SKM-1 treated with dmso at 0.1 percent for 144 hours (cell line): ENCODE results near the gene TBC1D1.
"Not testable (repeated sequence)": the region's sequence is repeated elsewhere in the genome, so short reads cannot be mapped to it uniquely, and the experiment has no call there.

Experiments
- DNase-seq: peaks from one replicate; lab custom pipeline; 2025; ENCODE audit not compliant: unreplicated experiment; lab: John Stamatoyannopoulos, UW

Gene TBC1D1

DNA sequence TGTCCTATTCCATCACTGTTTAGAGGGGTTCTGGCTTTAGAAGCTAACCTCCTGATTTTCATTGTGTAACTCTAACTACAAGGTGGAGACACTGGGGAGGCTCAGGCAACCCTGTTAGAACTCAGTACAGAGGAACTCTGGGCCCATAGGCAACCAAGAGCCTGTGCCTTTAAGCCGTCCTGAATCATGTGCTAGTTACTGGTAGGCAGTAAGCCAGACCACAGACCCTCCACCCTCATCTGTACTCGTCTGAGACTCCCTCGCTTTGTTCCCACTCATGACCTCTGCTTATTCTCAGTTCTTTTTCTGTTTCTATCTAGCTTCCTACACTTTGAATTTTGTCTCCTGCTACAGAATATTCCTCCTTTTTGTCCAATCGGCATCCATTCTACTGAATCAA, 31.4 kb downstream of the TBC1D1 start:
- DNase-seq: no peak

DNA sequence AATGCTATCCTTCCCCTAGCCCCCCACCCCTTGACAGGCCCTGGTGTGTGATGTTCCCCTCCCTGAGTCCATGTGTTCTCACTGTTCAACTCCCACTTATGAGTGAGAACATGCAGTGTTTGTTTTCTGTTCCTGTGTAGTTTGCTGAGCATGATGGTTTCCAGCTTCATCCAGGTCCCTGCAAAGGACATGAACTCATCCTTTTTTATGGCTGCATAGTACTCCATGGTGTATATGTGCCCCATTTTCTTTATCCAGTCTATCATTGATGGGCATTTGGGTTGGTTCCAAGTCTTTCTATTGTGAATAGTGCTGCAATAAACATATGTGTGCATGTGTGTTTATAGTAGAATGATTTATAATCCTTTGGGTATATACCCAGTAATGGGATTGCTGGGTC, 32.2 kb downstream of the TBC1D1 start:
- DNase-seq: not testable (repeated sequence)

DNA sequence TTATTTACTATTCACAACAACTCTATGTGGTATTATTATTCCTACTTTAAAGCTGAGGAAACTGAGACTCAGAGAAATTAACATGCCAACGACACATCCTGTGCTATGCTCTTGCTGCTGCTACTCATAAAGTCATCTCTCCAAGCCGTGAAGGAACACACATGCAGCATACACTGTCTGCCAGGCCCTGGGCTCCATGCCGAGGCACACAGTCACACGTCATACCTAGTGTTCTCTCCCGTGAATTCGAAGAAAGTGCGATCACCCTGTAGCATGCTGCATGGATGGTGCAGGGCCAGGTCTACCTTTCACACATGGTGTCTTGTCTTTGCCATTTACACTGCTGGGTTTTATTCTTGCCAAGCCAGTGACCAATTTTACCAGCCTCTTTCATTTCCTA, 34.1 kb downstream of the TBC1D1 start:
- DNase-seq: no peak

DNA sequence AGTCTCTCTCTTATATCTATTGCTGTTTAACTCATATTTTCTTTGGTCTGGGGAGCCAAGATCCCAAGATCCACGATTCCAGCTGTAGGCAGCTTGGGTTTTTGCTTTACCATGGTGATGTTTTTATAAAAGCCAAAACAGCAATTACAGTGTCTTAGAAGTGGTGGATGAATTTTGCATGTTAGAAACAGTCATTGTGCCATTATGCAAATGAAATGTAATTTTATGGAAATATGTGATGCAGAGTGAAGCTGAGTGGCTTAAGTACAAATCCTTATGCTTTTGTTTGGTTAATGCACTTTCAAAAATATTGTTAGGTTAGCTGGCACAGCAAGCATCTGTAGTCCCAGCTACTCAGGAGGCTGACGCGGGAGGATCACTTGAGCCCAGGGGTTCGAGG, 36.5 kb downstream of the TBC1D1 start:
- no peak for DNase-seq

DNA sequence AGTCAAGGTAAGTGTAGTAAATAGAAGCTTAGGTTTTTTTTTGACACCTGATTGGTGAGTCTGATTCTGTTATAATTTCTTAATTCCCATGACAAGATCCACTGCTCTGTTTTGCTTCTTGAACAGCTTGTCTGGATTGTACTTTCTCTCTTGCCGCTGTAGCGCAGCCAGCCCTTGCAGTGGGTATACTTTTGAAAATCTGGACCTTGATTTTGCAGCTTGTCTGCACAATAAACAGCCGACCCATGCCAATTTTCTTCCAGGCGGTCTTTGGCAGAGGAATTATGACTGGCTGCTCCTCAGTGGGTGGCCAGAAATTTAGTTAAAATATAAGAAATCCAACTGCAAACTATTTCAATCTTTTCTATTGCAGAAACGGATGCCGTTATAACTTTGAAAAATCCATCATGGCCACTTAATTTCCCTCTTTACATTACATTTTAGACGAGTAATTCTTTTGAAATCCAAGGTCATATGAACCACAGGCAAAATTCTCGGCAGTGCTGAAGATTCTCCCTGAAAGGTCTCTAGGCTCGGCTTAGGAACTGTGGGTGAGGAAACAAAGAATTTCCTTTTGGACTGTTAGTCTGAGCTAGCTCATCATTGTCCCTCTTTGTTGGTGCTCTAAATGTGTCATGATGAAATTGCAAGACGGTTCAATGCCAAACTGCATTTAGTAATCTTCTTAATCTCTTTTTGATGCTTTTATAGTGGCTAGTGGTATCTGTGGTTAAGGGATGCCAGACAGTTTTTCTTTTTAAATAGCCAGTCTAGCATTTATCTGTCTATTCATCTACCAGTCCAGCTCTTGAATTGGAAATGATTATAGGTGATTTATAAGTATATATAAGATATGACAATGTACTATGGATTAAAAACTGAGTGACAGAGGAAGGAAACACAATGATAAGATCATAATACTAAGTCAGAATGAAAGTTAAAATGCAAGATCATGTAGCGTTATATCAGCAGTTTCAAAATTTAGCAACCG, 37.8 kb downstream of the TBC1D1 start:
- DNase-seq: no peak

DNA sequence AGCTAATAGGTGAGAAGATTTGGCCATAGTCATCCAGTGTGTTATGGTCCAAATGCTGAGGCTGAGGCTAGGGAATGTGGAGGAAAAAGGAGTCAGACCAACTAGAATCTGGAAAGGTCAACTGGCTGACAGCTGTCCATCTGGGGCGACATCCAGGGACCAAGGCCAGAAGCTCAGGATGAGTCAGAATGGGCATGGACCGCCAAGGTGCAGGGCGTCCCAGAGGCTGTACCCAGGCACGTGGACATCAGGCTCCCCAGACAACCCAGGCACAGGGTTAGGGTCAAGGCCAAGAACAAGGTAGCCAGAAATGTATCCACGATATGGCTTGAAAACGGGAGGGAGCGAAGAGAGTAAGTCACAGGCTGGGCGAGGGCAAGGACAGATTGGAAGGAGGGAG, 43.2 kb downstream of the TBC1D1 start:
- no peak for DNase-seq

DNA sequence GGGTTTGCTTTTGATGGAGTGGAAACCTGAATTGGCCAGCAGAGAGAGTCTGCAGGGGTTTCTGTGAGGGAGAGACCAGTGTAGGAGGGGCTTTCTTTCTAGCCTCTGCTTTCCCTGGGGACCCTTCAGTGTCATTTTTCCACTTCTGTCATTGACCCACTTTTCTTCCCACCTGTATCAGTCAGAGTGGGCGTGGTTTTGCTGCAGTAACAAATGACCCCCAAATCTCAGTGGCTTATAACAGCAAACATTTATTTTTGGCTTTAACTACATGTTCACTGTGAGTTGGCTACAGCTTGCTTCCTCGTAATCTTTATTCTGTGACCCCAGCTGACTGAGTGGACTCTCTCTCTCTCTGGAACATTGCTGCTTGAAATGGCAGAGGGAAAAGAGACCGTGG, 43.7 kb downstream of the TBC1D1 start:
- DNase-seq: no peak

DNA sequence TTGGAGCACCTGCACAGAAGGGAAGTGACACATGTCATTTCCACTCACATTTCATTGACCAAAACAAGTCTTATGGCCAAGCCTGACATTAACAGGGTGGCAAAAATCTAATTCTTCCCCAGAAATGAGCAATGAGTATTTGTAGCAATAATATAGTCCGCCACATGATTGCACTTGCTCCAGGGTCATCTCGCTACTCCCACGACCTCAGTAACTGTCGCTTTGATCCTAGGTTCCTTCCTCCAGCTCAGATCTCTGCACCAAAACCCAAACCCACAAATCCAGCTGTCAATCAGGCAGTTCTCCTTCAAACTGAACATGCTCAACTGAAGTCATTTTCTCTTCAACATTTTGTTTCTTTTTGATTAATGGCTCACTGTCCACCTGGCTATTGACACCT, 44.1 kb downstream of the TBC1D1 start:
- DNase-seq: no peak

DNA sequence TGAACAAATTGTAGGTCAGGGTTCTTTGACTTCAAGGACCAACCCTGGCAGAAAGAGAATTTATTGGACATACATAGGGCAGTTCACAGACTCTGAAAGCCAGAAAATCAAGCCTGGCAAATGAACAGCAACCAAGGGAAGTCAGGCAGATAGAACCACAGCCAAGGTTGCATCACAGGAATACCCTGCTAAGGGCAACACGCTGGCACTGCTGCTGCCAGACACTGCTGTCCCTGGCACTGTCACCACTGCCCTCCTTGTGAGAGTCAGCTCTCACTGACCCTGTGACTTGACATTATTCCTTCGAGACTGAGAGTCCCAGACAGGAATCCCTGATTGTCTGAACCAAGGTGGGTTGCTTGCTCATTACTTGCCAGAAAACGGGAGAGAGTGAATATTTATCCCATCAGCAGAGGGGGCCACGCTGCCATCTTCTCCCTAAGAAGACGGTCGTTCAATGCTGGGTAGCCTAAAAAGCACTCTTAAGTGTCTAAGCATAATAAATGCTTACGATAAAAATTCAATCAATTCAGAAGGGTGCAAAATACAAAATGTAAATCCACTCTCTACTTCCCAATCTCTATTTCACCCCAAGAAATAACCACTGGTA, 46.1 kb downstream of the TBC1D1 start:
- no peak for DNase-seq

DNA sequence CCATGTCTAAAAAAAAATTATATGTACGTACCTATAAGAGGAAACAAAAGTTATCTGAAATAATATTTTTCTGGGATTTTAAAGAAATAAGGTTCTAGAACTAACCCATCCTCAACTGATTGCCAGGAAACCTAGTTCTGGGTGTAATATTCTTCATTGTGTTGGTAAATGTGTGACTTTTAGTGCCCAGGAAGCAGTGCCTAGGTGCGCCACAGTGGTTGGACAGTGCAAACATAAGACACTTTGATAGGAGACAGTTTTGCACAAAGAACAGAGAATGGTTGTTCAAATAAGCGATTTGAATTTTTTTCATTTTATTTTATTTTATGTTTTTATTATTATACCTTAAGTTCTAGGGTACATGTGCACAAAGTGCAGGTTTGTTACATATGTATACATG, 47.3 kb downstream of the TBC1D1 start:
- DNase-seq: no peak

DNA sequence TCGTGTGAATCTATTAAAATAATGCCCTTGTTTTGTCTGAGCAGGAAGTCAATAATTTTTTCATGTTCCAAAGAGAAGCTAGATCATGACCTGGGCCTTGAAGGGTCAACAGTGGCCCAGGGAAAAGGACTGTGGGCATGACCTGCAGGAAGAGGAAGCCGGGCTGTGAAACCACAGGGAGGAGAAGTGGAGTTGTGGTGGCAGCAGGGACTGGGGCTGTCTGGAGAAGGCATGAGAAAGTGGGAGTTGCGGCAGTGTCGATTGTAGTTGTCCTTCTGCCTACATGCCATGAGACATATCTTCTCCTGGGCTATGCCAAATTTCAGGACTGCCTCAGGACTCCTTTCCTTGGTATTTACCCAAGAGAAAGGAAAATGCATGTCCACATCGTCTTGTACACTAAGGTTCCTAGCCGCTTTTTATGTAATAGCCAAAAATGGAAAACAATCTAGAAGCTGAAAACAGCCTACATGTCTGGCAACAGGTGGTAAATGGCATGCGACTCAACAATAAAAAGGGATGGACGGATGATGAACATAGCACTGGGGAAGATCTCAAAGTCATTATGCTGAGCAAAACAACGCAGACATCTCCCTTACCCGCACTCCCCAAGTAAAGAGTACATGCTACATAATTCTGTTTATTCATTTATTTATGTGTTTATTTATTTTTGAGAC, 55.8 kb downstream of the TBC1D1 start:
- DNase-seq: peak; percentile 72

DNA sequence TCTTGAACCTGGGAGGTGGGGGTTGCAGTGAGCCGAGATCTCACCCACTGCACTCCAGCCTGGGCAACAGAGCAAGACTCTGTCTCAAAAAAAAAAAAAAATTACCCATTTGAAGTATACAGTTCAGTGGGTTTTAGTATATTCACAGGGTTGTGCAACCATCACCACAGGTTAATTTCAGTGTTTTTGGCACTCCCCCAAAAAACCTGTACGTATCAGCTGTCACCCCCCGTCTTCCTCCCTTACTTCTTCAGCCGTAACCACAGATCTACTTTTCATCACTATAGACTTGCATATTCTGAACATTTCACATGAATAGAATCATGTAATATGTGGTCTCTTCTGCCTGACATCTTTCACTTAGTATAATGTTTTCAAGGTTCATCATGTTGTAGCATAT, 57.7 kb downstream of the TBC1D1 start:
- peak; percentile 9 for DNase-seq

DNA sequence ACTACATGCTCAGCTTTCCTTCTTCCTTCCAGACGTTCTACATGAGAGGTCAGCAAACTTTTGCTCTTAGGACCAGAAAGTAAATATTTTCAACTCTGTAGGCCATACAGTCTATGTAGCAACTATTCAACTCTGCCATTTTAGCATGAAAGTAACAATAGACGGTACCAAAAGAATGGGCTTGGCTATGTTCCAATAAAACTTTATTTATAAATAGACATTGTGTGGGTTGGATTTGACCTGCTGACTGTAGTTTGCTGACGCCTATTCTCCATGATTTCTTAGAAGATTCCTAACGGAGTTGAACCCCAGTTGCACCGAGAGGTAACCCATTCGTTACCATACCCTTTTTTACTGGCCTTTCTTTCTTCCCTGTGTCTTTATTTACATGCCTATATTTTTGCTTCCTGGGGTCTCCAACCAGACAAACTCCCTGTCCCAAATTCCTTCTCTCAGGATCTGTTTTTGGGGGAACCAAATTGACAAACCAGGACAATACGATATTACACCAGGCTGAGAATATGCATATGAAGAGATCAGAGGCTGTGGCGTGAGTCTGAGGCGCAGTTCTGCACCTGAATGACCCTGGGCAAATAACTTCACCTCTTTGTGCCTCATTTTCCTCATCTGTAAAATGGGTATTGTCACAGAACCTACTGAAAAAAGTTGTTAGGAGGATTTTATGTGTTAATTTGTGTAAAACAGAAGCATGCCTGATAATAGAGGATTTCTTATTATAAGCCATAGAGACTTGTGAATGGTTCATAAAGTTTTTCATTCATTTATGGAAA, 58.9 kb downstream of the TBC1D1 start:
- DNase-seq: no peak

DNA sequence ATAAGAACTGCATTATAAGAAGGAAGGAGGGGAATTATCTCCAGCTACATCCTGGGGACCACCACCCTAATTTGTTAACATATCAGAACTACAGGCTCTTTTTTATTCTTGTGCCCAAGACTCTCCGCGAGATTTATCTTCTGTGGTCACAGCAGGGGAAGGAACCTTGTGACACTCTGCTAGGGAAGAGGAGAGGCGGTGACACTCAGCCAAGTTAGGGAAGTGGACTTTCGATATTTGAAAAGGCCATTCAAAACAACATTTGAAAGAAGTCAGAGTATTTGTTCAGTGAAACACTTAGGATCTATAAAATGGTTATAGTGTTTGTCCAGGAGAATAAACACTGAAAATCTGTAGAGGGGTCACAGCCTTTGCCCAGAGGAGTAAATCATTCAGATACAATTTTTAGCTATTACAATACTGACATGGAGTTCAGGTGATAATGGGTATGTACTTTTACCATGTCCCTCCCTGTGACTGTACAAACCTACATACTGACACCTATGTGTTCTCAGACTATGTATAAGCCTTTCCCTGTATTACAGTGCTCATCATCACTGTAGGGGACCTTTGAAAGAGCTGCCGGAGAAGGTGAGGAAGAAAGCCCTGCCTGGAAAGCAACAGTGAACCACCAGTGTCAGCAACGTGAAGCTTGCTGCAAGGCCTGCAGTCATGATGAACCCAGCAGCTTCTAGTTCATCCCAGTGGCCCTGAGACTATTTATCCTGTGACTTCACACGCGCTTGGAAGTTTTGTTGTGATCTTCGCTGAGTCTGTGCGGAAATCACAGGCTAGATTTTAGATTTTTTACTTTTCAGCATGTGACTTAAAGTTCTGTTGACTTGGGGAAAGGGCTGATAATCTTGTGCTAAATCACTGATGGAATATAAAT, 60.8 kb downstream of the TBC1D1 start:
- DNase-seq: peak; percentile 72

DNA sequence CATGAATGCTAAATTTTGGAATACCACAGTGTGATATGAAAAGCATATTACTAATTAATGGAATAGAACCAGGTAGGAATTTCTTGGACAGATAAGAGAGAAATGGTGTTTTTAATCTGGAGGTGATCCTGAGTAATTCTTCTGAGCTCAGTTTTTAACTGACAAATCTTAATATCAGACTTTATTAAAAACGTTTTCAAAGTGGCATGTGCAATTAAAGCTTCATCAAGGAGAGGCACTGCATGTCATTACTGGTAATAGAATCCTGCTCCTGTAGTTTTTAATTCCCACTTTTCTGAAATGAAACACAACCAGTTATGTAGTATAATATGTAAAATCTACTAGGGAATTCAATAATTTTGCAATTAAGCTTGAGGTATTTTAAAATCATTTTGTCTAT, 62.3 kb downstream of the TBC1D1 start:
- no peak for DNase-seq

DNA sequence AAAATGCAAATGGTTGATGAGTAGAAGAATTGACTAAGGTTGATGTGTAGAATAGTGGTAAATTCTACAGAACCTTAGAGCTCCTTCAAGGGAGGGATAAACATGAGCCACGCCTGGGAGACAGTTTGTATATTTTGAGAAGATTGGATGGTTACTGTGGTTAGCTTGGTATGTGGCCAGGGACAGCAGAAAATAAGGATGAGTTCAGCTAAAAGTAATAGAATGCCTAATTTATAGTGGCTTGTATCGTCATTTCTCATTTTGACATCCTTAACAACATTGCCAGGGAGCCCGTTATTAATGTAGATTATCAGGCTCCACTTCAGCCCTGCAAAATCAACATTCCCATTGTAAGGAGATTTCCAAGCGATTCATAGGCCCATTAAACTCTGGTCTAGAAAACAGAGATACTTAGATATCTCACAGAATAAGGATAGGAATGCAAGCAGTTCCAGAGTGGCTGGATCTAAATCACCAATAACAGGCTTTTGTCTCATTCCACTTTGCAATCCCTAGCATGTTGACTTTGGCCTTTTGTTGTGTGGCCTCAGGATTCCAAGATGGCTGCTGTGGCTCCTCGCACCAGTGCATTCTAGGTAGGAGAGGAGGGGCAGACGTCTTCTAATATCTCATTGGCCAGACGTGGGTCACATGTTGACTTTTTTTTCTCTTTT, 62.9 kb downstream of the TBC1D1 start:
- no peak for DNase-seq

DNA sequence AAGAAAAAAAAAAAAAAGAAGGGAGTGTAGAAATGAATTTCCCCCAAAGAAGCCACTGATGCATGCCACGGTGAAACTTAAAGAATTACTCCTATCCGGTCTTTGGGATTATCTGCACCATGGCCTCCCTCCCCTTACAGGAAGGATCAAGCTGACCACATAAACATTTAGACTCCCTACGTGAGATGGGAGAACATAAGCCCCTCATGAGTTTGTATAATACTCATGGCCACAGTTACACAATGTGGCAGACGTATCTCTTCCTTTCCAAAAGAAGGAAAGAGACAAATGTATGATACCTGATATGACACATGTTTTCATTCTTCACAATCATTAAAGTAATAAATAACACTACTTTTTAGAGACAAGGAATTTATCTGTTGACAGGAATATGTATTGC, 66.1 kb downstream of the TBC1D1 start:
- no peak for DNase-seq

DNA sequence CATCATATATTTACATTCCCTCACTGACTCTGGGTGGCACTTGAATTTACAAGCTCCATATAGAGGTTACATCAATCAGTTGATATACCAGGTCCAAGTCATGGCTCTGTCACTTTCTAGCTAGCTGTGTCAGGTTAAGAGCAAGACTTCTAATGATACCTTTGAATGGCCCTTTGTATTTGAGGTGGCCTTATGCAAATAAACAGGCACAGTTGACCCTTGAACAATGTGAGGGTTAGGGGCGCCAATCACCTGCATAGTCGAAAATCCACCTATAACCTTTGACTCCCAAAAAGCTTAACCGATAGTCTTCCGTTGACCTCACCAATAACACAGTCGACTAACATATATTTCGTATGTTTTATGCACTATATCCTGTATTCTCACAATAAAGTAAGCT, 68.0 kb downstream of the TBC1D1 start:
- no peak for DNase-seq

DNA sequence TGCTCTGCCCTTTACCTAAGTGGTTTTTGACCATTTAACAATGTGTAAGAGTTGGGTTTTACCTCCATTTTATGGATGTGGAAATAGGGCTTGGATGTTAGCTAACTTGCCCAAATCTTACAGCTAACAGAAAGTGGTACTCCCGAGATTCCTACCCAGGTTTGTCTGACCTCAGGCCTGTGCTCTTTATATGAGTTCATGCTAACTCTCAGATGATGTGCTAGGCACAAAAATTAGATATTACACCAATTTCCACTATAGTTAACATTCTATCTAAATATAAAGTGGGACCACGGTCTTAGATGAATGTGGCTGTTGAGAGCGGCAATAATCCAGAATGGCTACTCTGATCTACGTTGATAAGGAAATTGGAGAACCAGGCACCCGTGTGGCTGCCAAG, 69.2 kb downstream of the TBC1D1 start, which contains the start of gene PTTG2:
PTTG2 (plus strand) TSS at position 301 of the 400 bp plus-strand sequence; CDS start at position 338, 37 bp downstream.
- no peak for DNase-seq
